T-cell (primary cell): ENCODE data around the gene TSPAN18. TPM values are rescaled to one million over a fixed set of nuclear protein-coding genes. Genes with fewer than 3 reads are reported as not detected.

Experiments used
- ATAC-seq, 4 experiments: fragments of 200-7000 bp in 3 of 4; fragments of 150-1000 bp in 1 of 4; cut with Tn5 transposase; replicated peaks in 1 of 4; 1 replicate in 3 of 4; 2 replicates in 1 of 4; pipeline ENCODE4 v1.10.0; 2021; ENCODE audit warnings: moderate library complexity in 3 of 4, mild to moderate bottlenecking in 2 of 4, moderate number of reproducible peaks in 1 of 4
- CTCF ChIA-PET, 2 donors: fragments of 300-600 bp; sonication (Branson Sonifier 250); formaldehyde crosslinking; loops; one replicate each; lab custom pipeline; 2022; ENCODE audit warnings: antibody characterized with exemption in 2 of 2; lab: Charles Lee
- POLR2A ChIA-PET, 2 donors: fragments of 300-600 bp; sonication (Branson Sonifier 250); formaldehyde crosslinking; loops; one replicate each; lab custom pipeline; 2022; ENCODE audit warnings: antibody characterized with exemption in 2 of 2; lab: Charles Lee
- DNase-seq, 35 experiments: peaks; one replicate each; pipeline versions ENCODE4 v3.0.0 to v3.0.0-alpha.2; 2013 to 2023
- H3K27ac ChIP-seq: one replicate; pipeline ENCODE4 v1.5.1; 2013; ENCODE audit warnings: low read length
- H3K27me3 ChIP-seq, 2 experiments: replicated peaks in 1 of 2; 1 replicate in 1 of 2; 2 replicates in 1 of 2; pipeline versions ENCODE4 v1.6.1 to v1.7.0; 2013; ENCODE audit warnings: low read length in 1 of 2, mixed read lengths in 1 of 2; ENCODE audit not compliant: control insufficient read depth in 2 of 2, insufficient read depth in 2 of 2; ENCODE audit errors: extremely low read depth in 1 of 2
- H3K36me3 ChIP-seq, 2 donors: 1 replicate in 1 of 2; 2 replicates in 1 of 2; pipeline versions ENCODE4 v1.6.1 to v1.7.0; 2013; ENCODE audit warnings: low read length in 1 of 2; ENCODE audit not compliant: control insufficient read depth in 2 of 2, insufficient read depth in 1 of 2; ENCODE audit errors: extremely low read depth in 1 of 2
- H3K4me1 ChIP-seq, 2 experiments: 1 replicate in 1 of 2; 2 replicates in 1 of 2; pipeline versions ENCODE4 v1.6.1 to v1.7.0; 2013; ENCODE audit warnings: low read length in 2 of 2, mixed read lengths in 1 of 2; ENCODE audit not compliant: insufficient read depth in 2 of 2, control insufficient read depth in 1 of 2; ENCODE audit errors: extremely low read depth in 1 of 2
- H3K4me3 ChIP-seq, 2 donors: 1 replicate in 1 of 2; 2 replicates in 1 of 2; pipeline versions ENCODE4 v1.5.1 to v1.7.0; 2013; ENCODE audit warnings: mild to moderate bottlenecking in 2 of 2, low read length in 1 of 2, moderate library complexity in 1 of 2; ENCODE audit not compliant: control insufficient read depth in 1 of 2; ENCODE audit errors: extremely low read depth in 1 of 2
- H3K9me3 ChIP-seq: 2 replicates; pipeline ENCODE4 v1.7.0; 2013
- H3K27ac Mint-ChIP-seq, 2 donors: one replicate each; pipeline ENCODE4 v1.8.0; 2020 to 2021; ENCODE audit warnings: mild to moderate bottlenecking in 2 of 2, mixed read lengths in 2 of 2
- H3K27me3 Mint-ChIP-seq, 2 donors: one replicate each; pipeline ENCODE4 v1.8.0; 2021 to 2022; ENCODE audit warnings: mixed read lengths in 2 of 2
- H3K36me3 Mint-ChIP-seq: one replicate; pipeline ENCODE4 v1.8.0; 2021; ENCODE audit warnings: mixed read lengths
- H3K4me1 Mint-ChIP-seq, 3 donors: one replicate each; pipeline ENCODE4 v1.8.0; 2020 to 2022; ENCODE audit warnings: mixed read lengths in 3 of 3, mild to moderate bottlenecking in 1 of 3
- H3K4me3 Mint-ChIP-seq, 3 donors: one replicate each; pipeline ENCODE4 v1.8.0; 2020 to 2022; ENCODE audit warnings: mild to moderate bottlenecking in 3 of 3, mixed read lengths in 3 of 3, moderate library complexity in 3 of 3
- H3K9me3 Mint-ChIP-seq, 3 donors: one replicate each; pipeline ENCODE4 v1.8.0; 2020 to 2022; ENCODE audit warnings: mixed read lengths in 3 of 3
- WGBS: methylation state at CpG from one replicate; pipeline ENCODE4 v1.1.5; 2013; ENCODE audit warnings: missing lambda C conversion rate; ENCODE audit not compliant: insufficient coverage; 5-methylcytosine and 5-hydroxymethylcytosine counted together
- total RNA-seq, 35 experiments: library from RNA in 6 of 35; stranded (reverse) in 6 of 35; fragments of 120-200 nt in 1 of 35; gene quantifications; one replicate each; pipeline versions ENCODE4 v1.2.1 to v1.2.4 and lab custom pipeline; 2013 to 2026

The TSPAN18 gene
- total RNA-seq, 5 donors from 2014 or later (not counting 1 experiment from before 2014, with no cell fraction given) = 18.4 to 59.1 (median 25.7) TPM

DNA sequence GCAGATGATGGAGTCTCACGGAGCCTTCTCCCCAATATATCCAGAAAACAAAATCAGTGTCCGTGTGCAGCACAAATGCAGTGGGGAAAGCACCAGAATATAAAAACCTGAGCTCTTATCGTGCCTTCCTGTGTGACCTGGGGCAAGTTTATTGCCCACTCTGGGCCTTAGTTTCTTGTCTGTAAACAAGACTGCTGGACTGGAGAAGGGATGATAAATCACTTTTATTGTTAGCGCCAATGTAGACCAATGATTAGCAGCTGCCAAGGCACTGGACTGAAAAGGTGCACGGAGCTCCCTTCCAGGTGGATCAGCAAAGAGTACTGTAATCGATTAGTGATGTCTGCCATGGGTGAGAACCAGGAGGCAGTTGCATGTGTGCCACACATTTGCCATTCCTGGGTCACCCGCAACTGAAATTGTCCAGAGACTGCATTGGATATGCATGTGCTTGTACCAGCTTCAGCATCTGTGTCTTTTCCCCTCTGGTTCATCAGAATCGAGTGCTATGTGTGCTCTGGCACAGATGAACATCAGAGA is 89.2 kb downstream of the TSPAN18 start:
- H3K9me3 ChIP-seq = no peaks in the 10 kb centered on the region
- H3K4me1 Mint-ChIP-seq = peaks cover 7 to 26% (median 13%) of the 10 kb centered on the region in 3 donors
- H3K27me3 Mint-ChIP-seq = no peaks in the 10 kb centered on the region
- H3K4me3 Mint-ChIP-seq = no peak overlapping the region
- DNase-seq (no peak), ATAC-seq (no peak)
- 99% methylated on average over 6 of the region's 8 CpGs for WGBS
- H3K36me3 Mint-ChIP-seq = peaks cover 25% of the 10 kb centered on the region
- no peak overlapping the region for H3K27ac Mint-ChIP-seq
- no peaks in the 10 kb centered on the region for H3K36me3 ChIP-seq
- peaks cover 0 to 4% of the 10 kb centered on the region in 2 experiments for H3K4me1 ChIP-seq
- ChIA-PET POLR2A (no interaction called here), CTCF (no interaction called here)
- no peak overlapping the region for H3K4me3 ChIP-seq
- H3K27ac ChIP-seq = no peak overlapping the region
- H3K9me3 Mint-ChIP-seq = no peaks in the 10 kb centered on the region
- no peaks in the 10 kb centered on the region for H3K27me3 ChIP-seq

DNA sequence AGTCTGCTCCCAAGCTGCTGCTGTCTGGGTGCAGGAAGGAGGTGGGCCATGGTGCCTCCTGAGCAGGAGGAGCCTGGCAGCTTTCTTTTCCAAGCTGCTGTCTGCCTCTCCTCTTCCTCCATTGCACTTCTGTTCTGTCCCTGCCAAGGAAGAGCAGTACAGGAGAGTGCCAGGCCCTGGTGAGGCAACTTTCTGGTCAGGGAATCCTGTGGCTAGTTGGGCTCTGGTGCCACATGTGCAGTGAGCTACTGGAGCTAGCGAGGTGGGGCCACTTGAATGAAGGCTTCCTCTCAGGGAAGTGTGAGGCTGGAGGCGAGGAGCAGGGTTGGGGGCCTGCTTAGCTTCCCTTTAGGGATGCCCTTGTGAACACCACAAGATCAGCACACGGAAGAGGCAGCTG is 90.0 kb downstream of the TSPAN18 start:
- H3K36me3 Mint-ChIP-seq = peaks cover 32% of the 10 kb centered on the region
- no peak overlapping the region for H3K4me3 Mint-ChIP-seq
- Histone ChIP-seq H3K4me3 (no peak overlapping the region), H3K27ac (no peak overlapping the region), H3K4me1 (peaks cover 0 to 3% of the 10 kb centered on the region in 2 experiments), H3K9me3 (no peaks in the 10 kb centered on the region), H3K36me3 (no peaks in the 10 kb centered on the region), H3K27me3 (no peaks in the 10 kb centered on the region)
- ChIA-PET POLR2A (no interaction called here), CTCF (no interaction called here)
- H3K27ac Mint-ChIP-seq = no peak overlapping the region
- no peaks in the 10 kb centered on the region for H3K27me3 Mint-ChIP-seq
- H3K4me1 Mint-ChIP-seq = peaks cover 10 to 28% (median 12%) of the 10 kb centered on the region in 3 donors
- ATAC-seq (no peak), DNase-seq (no peak)
- 94% methylated on average over 2 of the region's 3 CpGs for WGBS
- no peaks in the 10 kb centered on the region for H3K9me3 Mint-ChIP-seq

DNA sequence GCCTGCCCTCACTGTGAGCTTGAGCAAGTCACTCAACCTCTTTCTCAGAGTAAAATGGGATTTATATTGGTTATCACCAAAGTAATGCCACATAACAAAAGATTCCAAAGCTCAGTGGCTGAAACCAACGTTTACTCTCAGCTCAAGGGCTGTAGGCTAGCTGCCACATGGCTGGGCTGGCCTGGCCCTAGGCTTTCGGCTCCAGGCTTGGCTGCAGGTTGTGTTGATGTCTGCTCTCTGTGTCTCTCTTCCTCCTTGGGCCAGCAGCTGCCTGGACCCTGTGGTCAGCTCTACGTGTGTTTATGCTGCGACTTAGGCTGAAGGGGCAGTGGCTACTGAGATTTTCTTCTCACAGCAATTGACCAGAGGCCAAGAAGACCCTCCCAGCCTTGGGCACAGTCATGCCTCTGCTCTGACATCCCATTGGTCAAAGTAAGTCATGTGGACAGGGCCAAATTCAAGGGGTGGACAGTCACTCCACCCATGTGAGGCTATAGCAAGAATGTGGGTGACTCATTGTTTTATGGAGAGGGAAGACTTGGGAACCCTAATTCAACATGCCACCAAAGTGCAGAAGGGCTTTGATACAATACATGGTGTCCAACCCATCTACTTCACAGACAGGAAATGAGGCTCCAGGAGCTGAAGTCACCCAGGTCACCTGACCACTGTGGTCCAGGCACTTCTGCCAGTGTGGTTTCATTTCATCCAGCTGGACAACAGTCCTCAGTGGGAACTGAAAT is 90.6 kb downstream of the TSPAN18 start:
- DNase-seq (no peak), ATAC-seq (no peak)
- Mint-ChIP-seq H3K27me3 (no peaks in the 10 kb centered on the region), H3K4me1 (peaks cover 7 to 24% (median 15%) of the 10 kb centered on the region in 3 donors), H3K4me3 (no peak overlapping the region), H3K36me3 (peaks cover 33% of the 10 kb centered on the region), H3K9me3 (no peaks in the 10 kb centered on the region), H3K27ac (peak overlapping the region in 1 of 2 donors; percentile 48)
- CTCF ChIA-PET = no interaction called here
- WGBS = 83% methylated on average over 3 of the region's 4 CpGs
- no peaks in the 10 kb centered on the region for H3K27me3 ChIP-seq
- H3K4me1 ChIP-seq = no peaks in the 10 kb centered on the region
- POLR2A ChIA-PET = no interaction called here
- no peak overlapping the region for H3K4me3 ChIP-seq
- H3K27ac ChIP-seq = no peak overlapping the region
- no peaks in the 10 kb centered on the region for H3K36me3 ChIP-seq
- no peaks in the 10 kb centered on the region for H3K9me3 ChIP-seq

DNA sequence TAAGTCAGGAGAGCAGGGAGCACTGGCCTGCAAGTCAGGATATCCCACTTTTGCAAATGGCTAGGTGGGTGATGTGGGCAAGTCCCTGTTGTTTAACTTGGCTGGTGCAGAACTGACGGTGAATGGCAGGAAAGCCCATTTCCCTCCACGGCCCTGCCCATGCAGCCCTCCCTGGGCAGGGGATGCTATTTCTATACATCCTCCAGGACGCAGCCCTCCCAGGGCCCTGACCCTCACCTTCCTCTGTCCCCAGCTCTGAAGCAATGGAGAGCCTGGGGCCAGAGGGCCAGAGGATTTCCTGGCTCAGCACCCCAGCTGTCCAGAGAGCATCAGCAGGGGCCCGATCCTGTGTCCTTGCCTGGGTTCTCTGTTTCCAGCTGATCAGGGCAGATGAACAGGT is 91.3 kb downstream of the TSPAN18 start:
- ATAC-seq (no peak), DNase-seq (no peak)
- Histone ChIP-seq H3K27ac (no peak overlapping the region), H3K36me3 (no peaks in the 10 kb centered on the region), H3K4me3 (no peak overlapping the region), H3K4me1 (no peaks in the 10 kb centered on the region), H3K9me3 (no peaks in the 10 kb centered on the region), H3K27me3 (no peaks in the 10 kb centered on the region)
- 93% methylated on average over 4 of the region's 4 CpGs for WGBS
- H3K27me3 Mint-ChIP-seq = no peaks in the 10 kb centered on the region
- no peaks in the 10 kb centered on the region for H3K9me3 Mint-ChIP-seq
- H3K36me3 Mint-ChIP-seq = peaks cover 33% of the 10 kb centered on the region
- H3K27ac Mint-ChIP-seq = no peak overlapping the region
- CTCF ChIA-PET = no interaction called here
- POLR2A ChIA-PET = interaction anchor here in 1 of 2 donors (0.5 kb wide), 1 partner anchor 94 kb away, joined by 3 read pairs; no protein-coding TSS in a partner anchor
- peaks cover 6 to 20% (median 15%) of the 10 kb centered on the region in 3 donors for H3K4me1 Mint-ChIP-seq
- no peak overlapping the region for H3K4me3 Mint-ChIP-seq

DNA sequence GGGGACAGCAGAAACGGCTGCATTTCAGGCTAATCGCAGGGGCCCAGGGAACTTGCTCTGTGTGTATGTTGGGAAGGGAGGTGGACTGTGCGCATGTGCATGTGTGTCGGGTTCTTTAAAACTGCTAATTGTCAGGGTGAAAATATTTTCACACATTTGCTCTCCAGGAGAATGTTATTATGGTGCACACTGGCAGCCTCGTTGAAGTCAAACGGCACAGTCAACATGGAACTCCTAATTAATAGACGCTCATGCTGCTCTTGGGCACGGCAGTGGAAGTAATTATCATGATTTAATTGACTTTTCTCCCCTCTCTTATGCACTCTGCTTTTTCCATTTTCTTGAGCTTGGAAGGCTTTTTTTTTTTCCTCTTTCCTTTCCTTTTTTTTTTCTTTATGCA is 92.6 kb downstream of the TSPAN18 start:
- Mint-ChIP-seq H3K36me3 (peaks cover 33% of the 10 kb centered on the region), H3K4me3 (no peak overlapping the region), H3K9me3 (no peaks in the 10 kb centered on the region), H3K27me3 (no peaks in the 10 kb centered on the region), H3K27ac (no peak overlapping the region), H3K4me1 (peaks cover 12 to 14% (median 13%) of the 10 kb centered on the region in 3 donors)
- Histone ChIP-seq H3K9me3 (no peaks in the 10 kb centered on the region), H3K4me1 (no peaks in the 10 kb centered on the region), H3K4me3 (no peak overlapping the region), H3K27ac (no peak overlapping the region), H3K36me3 (no peaks in the 10 kb centered on the region), H3K27me3 (no peaks in the 10 kb centered on the region)
- DNase-seq (no peak), ATAC-seq (no peak)
- CTCF ChIA-PET = no interaction called here
- POLR2A ChIA-PET = no interaction called here
- 63% methylated on average over 1 of the region's 8 CpGs for WGBS

DNA sequence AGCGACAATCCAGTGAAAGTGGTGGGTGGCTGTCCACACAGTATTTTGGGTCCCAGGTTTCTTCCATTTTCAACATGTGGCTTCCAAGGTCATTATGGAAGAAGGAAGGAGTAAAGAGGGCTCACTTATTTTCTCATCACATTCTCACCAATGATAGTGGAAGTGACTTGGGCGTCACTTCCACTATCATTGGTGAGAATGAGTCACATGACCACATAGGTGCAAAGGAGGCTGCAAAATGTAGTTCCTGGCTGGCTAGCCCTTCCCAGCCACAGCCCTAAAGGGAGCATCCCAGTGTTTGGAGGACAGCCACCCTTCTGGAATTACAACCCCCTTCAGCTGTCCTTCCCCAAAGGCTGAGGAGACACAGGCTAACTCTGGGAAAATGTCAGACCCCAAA is 95.6 kb downstream of the TSPAN18 start:
- peaks cover 11 to 17% (median 11%) of the 10 kb centered on the region in 3 donors for H3K4me1 Mint-ChIP-seq
- H3K27me3 Mint-ChIP-seq = no peaks in the 10 kb centered on the region
- Histone ChIP-seq H3K27me3 (peaks cover 0 to 3% of the 10 kb centered on the region in 2 experiments), H3K36me3 (peaks cover 0 to 2% of the 10 kb centered on the region in 2 donors), H3K4me3 (no peak overlapping the region), H3K4me1 (no peaks in the 10 kb centered on the region), H3K9me3 (no peaks in the 10 kb centered on the region), H3K27ac (no peak overlapping the region)
- ChIA-PET POLR2A (no interaction called here), CTCF (no interaction called here)
- DNase-seq (no peak), ATAC-seq (no peak)
- no peak overlapping the region for H3K4me3 Mint-ChIP-seq
- no CpG with 5 or more reads among the region's 2 CpGs for WGBS
- no peak overlapping the region for H3K27ac Mint-ChIP-seq
- H3K9me3 Mint-ChIP-seq = no peaks in the 10 kb centered on the region
- peaks cover 18% of the 10 kb centered on the region for H3K36me3 Mint-ChIP-seq
